Measurements from ENCODE around the gene PSG6.
A peak's percentile ranks its signal among the peaks of the same experiment; 100 is the strongest.
"Not testable (repeated sequence)": the region's sequence is repeated elsewhere in the genome, so short reads cannot be mapped to it uniquely, and the experiment has no call there.

Gene PSG6

GRCh38 chr19:42911731-42912130, 6.0 kb downstream of the PSG6 start:
- DNase-seq, result not testable (repeated sequence)

GRCh38 chr19:42906162-42906561, 11.5 kb downstream of the PSG6 start:
- not testable (repeated sequence) for DNase-seq

DNA sequence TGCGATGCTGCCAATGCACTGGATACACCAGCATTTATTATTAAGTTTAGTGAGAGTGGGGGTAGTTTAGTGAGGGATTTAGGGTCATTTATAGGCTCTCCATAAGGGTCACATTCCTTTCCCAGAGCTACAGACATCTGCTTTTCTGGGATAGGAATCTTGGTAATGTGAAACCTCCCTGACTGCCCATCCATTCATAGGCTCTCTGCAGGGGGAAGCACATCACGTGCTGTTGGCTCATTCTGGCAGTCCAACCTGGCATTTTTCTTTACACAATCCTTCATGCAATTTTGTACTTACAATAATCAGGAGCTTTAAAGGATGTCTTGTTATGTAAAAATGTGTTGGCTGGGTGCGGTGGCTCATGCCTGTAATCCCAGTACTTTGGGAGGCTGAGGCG, 17.1 kb downstream of the PSG6 start:
- DNase-seq, result not testable (repeated sequence)

- not testable (repeated sequence) for DNase-seq
Observed at GRCh38 chr19:42899674-42900073, 18.0 kb downstream of the PSG6 start.

- not testable (repeated sequence) for DNase-seq
Observed at GRCh38 chr19:42899110-42899509, 18.6 kb downstream of the PSG6 start.

GRCh38 chr19:42898656-42899055, 19.0 kb downstream of the PSG6 start:
- not testable (repeated sequence) for DNase-seq

DNA sequence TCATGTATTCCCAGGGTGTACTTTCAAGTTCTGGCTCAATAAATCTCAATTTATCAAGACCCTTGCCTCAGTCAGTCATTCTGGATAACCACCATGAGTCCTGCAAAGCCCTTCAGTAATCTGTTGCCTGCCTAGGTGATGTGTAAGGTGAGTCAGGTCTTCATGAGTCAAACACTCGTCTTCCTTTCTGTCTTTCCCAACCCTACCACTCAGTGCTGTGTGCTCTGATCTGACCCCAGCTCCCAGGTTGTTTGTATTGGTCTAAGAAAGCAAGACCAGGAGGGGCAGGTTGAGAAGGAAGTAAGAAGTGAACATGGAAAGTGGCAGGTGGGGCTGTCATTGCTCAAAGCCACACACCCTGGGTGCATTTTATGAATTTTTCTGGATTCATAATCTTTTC, 20.0 kb downstream of the PSG6 start:
- not testable (repeated sequence) for DNase-seq

DNA sequence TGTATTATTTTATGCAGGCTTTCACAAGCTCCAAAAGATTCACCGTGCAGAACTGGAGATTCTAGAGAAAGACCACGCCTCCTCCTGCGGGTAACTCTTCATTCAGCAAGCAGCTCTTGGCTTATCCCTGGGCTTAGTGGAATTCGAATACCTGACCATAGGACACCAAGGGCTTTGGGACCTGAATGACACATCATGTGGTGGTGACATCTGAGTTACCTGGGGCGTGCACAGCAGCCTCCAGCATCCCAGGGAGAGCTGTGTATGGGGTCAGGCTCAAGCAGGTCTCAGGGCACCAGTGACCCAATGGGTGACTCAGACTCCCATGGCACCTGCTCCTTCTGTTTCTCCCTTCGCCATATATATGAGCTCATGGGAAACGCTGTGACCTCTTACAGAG, 27.2 kb downstream of the PSG6 start:
- DNase-seq, result not testable (repeated sequence)

- DNase-seq, result not testable (repeated sequence)
Observed at GRCh38 chr19:42887876-42888445, 29.7 kb downstream of the PSG6 start.

- DNase-seq, result not testable (repeated sequence)
Observed at GRCh38 chr19:42882730-42883129, 35.0 kb downstream of the PSG6 start.

- not testable (repeated sequence) for DNase-seq
Observed at GRCh38 chr19:42882010-42882409, 35.7 kb downstream of the PSG6 start.

DNA sequence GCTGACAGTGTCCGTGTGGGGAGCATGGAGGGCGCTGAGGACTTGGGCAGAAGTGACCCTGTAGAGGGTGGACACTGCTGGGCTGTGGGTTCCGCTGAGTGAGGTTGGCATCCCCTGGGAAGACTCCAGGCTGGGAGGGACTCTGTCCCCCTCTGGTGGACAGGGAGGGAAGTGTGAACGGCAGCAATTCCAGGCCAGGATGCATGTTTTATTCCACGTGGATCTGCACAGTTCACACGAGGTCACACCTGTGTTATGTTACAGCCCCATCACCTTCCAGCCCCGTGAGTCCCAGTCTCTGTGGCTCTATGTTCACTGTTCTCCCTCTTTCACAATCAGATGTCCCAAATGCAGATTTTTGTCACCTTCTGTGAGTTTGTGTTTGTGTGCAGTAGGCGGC, 36.4 kb downstream of the PSG6 start:
- peak; percentile 1 to 9 for DNase-seq

- DNase-seq, result not testable (repeated sequence)
Observed at GRCh38 chr19:42880621-42881020, 37.1 kb downstream of the PSG6 start.

DNA sequence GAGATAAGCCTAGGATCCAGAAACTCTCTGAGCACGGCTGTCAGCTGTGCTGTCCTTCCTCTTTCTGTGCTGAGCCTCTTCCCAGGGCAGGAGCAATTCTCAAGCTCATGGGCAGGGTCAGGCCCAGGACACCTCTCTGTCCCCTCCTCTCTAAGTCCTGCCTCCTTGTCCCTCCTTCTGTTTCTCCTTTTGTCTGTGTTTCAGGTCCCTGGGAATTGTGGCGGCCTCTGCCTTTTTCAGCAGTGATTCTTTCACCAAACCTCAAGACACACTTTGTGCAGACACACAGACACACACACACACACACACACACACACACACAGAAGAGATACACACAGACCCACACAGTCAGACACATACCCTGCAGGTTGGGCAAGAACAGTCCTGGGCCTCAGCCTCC, 38.1 kb downstream of the PSG6 start, which contains the start of gene PSG1:
Gene PSG1, minus strand, starts transcription at position 101 of the 400 bp plus-strand sequence. CDS start 132 bp downstream, outside the sequence.
- no peak for DNase-seq
- TF ChIP-seq GATA1 (IDR thresholded peaks at IDR 0.05; ENCODE audit: low read depth, low read length), result no peak
- no peak for TF ChIP-seq POLR2A (IDR thresholded peaks at IDR 0.05; ENCODE audit: low read length)

DNA sequence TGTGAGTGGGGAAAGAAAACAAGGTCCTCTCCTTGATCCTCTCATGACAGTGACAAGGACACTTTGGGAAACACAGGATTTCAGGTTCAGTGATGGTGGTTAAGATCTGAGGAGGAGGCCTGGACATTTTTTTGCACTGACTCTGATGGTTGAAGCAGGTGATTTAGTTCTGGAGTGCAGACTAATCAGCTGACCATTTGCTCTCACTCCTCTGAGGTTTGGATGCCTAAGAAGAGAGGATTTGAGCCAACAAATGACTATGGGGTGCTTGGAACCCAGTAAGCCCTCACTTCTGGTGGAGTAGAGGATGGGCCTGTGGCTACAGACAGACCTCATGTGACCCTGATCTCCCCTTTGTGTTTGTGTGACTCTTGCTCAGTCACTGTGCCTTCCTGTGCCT, 41.1 kb downstream of the PSG6 start:
- not testable (repeated sequence) for DNase-seq

DNA sequence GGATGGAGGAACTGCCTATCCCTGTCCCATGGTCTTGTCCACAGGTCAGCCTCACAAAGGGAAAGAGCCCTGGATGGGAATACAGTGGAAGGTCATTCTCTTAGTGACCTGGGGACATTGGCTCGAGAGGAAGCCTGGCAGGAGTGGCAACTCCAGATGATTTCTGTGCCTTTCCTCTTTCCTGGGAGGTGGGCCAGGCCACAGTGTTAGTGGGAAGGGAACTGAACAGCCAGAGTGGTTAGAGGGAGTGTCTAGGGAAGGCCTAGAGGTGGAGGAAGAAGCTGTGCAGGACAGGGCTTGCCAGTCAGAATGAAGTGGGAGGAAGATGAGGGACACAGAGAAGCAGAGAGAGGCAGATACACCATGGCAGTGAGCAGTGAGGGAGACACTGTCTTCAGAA, 41.8 kb downstream of the PSG6 start:
- not testable (repeated sequence) for DNase-seq

GRCh38 chr19:42874901-42875813, 42.5 kb downstream of the PSG6 start:
- DNase-seq, result not testable (repeated sequence)

- not testable (repeated sequence) for DNase-seq
Observed at GRCh38 chr19:42874136-42874535, 43.6 kb downstream of the PSG6 start.

Measured in erythroblast (primary cell).